GM10266 (cell line): ENCODE measurements around the gene NLGN1.

ENCODE experiments used
- DNase-seq: peaks from one replicate; pipeline ENCODE4 v3.0.0; 2012; ENCODE audit errors: extremely low spot score
- CTCF ChIP-seq: IDR thresholded peaks from 2 replicates; pipeline ENCODE4 v1.5.1; 2012; ENCODE audit warnings: mild to moderate bottlenecking, low read depth; ENCODE audit not compliant: control insufficient read depth, insufficient read depth; ENCODE audit errors: missing control alignments

The NLGN1 gene

GRCh38 chr3:174276826-174277225 is 879.3 kb downstream of the NLGN1 start:
- TF ChIP-seq CTCF: no peak
- DNase-seq: no peak

- DNase-seq: no peak
- no peak for TF ChIP-seq CTCF
These were observed 880.5 kb downstream of the NLGN1 start for GRCh38 chr3:174278094-174278493.

GRCh38 chr3:174280186-174280585 is 882.6 kb downstream of the NLGN1 start:
- TF ChIP-seq CTCF: no peak
- no peak for DNase-seq

GRCh38 chr3:174285242-174285864 is 887.8 kb downstream of the NLGN1 start:
- DNase-seq: no peak
- TF ChIP-seq CTCF: no peak

- no peak for TF ChIP-seq CTCF
- no peak for DNase-seq
These were observed 890.2 kb downstream of the NLGN1 start for GRCh38 chr3:174287705-174288104.

GRCh38 chr3:174294616-174295015 is 897.1 kb downstream of the NLGN1 start:
- no peak for DNase-seq
- TF ChIP-seq CTCF: no peak

GRCh38 chr3:174295306-174296092 is 898.0 kb downstream of the NLGN1 start:
- DNase-seq: no peak
- TF ChIP-seq CTCF: no peak
